Esophagus muscularis mucosa (tissue), 4 donors: ENCODE measurements around the gene ESAM. TPM values are rescaled to one million over a fixed set of nuclear protein-coding genes. Genes with fewer than 3 reads are reported as not detected.
A peak's percentile ranks its signal among the peaks of the same experiment; 100 is the strongest.

ENCODE experiments used
- DNase-seq: peaks from one replicate; pipeline ENCODE4 v3.0.0-alpha.2; 2017; ENCODE audit errors: extremely low spot score
- H3K27ac ChIP-seq, 4 donors: fragments of 200-600 bp; sonication (generic); replicated peaks in 1 of 4; 1 replicate in 3 of 4; 2 replicates in 1 of 4; pipeline ENCODE4 v1.5.1; 2016 to 2019; ENCODE audit warnings: mild to moderate bottlenecking in 1 of 4
- H3K27me3 ChIP-seq, 4 donors: fragments of 200-600 bp; sonication (generic); one replicate each; pipeline versions ENCODE4 v1.5.1 to v1.6.0; 2016 to 2019
- H3K36me3 ChIP-seq, 4 donors: fragments of 200-600 bp; sonication (generic); one replicate each; pipeline ENCODE4 v1.5.1; 2016 to 2019
- H3K4me1 ChIP-seq, 4 donors: fragments of 200-600 bp; sonication (generic); one replicate each; pipeline ENCODE4 v1.5.1; 2016 to 2019
- H3K4me3 ChIP-seq, 4 donors: fragments of 200-600 bp; sonication (generic); 1 replicate in 2 of 4; 2 replicates in 2 of 4; pipeline ENCODE4 v1.5.1; 2016 to 2019; ENCODE audit warnings: mild to moderate bottlenecking in 4 of 4, moderate library complexity in 1 of 4
- H3K9me3 ChIP-seq, 4 donors: fragments of 200-600 bp; sonication (generic); 1 replicate in 3 of 4; 2 replicates in 1 of 4; pipeline ENCODE4 v1.5.1; 2016 to 2019
- CTCF ChIP-seq, 3 experiments: fragments of 200-600 bp in 2 of 3; fragments of 450-650 bp in 1 of 3; sonication (generic) in 2 of 3; IDR thresholded peaks; one replicate each; pipeline ENCODE4 v1.5.1; 2017 to 2019; ENCODE audit warnings: antibody characterized with exemption in 3 of 3, mild to moderate bottlenecking in 2 of 3, moderate library complexity in 1 of 3
- EP300 ChIP-seq: sonication (generic); formaldehyde crosslinking; IDR thresholded peaks from one replicate; pipeline ENCODE4 v1.6.1; 2017; ENCODE audit warnings: antibody characterized with exemption
- POLR2A ChIP-seq: fragments of 450-650 bp; IDR thresholded peaks from one replicate; pipeline ENCODE4 v1.6.1; 2017; ENCODE audit warnings: antibody characterized with exemption, moderate library complexity, mild to moderate bottlenecking, low read depth
- POLR2AphosphoS5 ChIP-seq, 2 donors: sonication (generic); formaldehyde crosslinking; IDR thresholded peaks; one replicate each; pipeline ENCODE4 v1.6.1; 2017; ENCODE audit warnings: antibody characterized with exemption in 2 of 2
- WGBS: methylation state at CpG from one replicate; pipeline ENCODE4 v1.1.5; 2018; 5-methylcytosine and 5-hydroxymethylcytosine counted together
- intact Hi-C: fragments of 100-400 bp; cut with DNase I; formaldehyde crosslinking; loops from one replicate; pipeline ENCODE4 v1.15.1; 2023
- total RNA-seq, 4 donors: library from RNA; depleted of rRNA; stranded (reverse); fragments of >200 nt; gene quantifications; one replicate each; pipeline versions ENCODE4 v1.1.0 to v1.2.1, GENCODE V29; 2016

Gene ESAM
- 10 to 100 TPM; 10.8 to 52.8 (median 41.1) TPM for total RNA-seq

GRCh38 chr11:124762105-124762623 lies at the start of gene ESAM:
ESAM (minus strand) TSS chr11:124762290; CDS start chr11:124762154, 136 bp downstream.
- Histone ChIP-seq H3K27ac (peak within 1 kb of the TSS; percentile 69 to 82 (median 82)), H3K4me3 (peak within 1 kb of the TSS; percentile 52 to 65 (median 54)), H3K27me3 (peaks cover 5 to 60% (median 46%) of the 10 kb centered on the region in 4 donors), H3K36me3 (peaks cover 5 to 35% (median 13%) of the 10 kb centered on the region in 4 donors), H3K9me3 (no peaks in the 10 kb centered on the region), H3K4me1 (peaks cover 33 to 60% (median 49%) of the 10 kb centered on the region in 4 donors)
- DNase-seq, result peak; percentile 86
- intact Hi-C loops, result loop anchor here (5.0 kb wide), 2 partner anchors 35 to 75 kb away; no protein-coding TSS in a partner anchor
- under 1% methylated on average over 35 of the region's 55 CpGs for WGBS
- peak in 1 of 2 donors; percentile 85 for TF ChIP-seq POLR2AphosphoS5 (IDR thresholded peaks at IDR 0.05)
- TF ChIP-seq EP300, result no peak
- TF ChIP-seq POLR2A, result peak; percentile 19
- TF ChIP-seq CTCF (IDR thresholded peaks at IDR 0.05), result no peak

DNA sequence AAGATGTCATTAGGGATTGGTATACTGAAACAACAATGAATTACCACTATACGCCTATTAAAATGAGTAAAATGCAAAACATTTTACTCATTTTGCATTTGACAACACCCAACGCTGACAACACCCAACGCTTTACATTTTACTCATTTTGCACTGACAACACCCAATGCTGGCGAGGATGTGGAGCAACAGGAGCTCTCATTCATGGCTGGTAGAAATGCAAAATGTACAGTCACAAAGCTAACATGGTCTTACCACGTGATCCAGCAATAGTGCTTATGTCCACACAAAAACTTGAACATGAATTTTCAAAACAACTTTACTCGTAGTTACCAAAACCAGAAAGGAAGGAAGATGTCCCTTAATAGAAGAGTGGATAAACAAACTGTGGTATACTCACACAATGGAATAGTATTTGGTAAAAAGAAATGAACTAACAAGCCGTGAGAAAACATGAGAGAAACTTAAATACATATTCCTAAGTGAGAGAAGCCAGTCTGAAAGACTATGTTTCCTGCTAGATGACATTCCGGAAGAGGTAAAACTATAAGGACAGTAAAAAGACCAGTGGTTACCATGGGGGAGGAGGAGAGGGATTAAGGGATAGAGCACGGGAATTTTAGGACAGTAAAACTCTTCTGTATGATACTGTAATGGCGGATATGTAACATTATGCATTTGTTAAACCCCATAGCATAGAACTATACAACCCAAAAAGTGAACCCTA lies 49.5 kb upstream of the ESAM start:
- peaks cover 0 to 12% (median 0%) of the 10 kb centered on the region in 4 donors for H3K27me3 ChIP-seq
- H3K27ac ChIP-seq, result no peak overlapping the region
- intact Hi-C loops, result no loop called here
- TF ChIP-seq POLR2AphosphoS5 (IDR thresholded peaks at IDR 0.05) (no peak), POLR2A (no peak), EP300 (no peak), CTCF (IDR thresholded peaks at IDR 0.05) (no peak)
- no peak overlapping the region for H3K4me3 ChIP-seq
- peaks cover 0 to 15% (median 2%) of the 10 kb centered on the region in 4 donors for H3K36me3 ChIP-seq
- peak; percentile 12 for DNase-seq
- 81% methylated on average over 10 of the region's 10 CpGs for WGBS
- no peaks in the 10 kb centered on the region for H3K4me1 ChIP-seq
- no peaks in the 10 kb centered on the region for H3K9me3 ChIP-seq

DNA sequence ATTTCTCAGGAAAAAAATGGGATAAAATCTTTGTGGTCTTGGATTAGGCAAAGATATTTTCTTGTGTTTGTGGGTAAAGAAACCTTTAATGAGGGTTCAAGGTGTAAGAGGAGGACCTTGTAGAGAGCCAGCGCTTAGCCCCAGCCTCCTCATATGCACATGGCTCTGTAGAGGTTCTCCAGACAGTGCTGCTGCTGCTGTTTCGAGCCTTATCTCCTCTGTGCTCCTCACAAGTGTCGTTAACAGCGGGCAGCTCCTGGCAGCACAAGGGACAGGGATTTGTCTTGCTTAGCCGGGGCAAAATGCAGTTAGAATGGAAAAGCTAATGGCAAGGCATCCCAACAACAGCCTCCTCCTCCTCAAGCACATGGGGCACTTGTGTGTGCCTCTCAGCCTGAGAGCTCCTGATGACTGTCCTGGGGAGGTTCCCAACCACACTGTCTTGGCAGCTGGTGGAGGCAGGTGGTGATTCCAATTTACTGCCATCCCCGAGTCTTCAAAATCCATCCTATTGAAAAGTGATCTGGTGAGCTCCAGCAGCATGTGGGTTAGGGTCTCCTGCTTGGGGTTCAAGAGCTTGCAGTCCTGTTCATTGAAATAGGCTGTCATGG lies 45.7 kb upstream of the ESAM start:
- Histone ChIP-seq H3K27me3 (no peaks in the 10 kb centered on the region), H3K4me3 (no peak overlapping the region), H3K9me3 (no peaks in the 10 kb centered on the region), H3K36me3 (peaks cover 0 to 28% (median 9%) of the 10 kb centered on the region in 4 donors), H3K27ac (no peak overlapping the region), H3K4me1 (no peaks in the 10 kb centered on the region)
- DNase-seq, result peak; percentile 60
- WGBS, result 85% methylated on average over 6 of the region's 6 CpGs
- TF ChIP-seq POLR2AphosphoS5 (IDR thresholded peaks at IDR 0.05) (no peak), EP300 (no peak), CTCF (IDR thresholded peaks at IDR 0.05) (no peak), POLR2A (no peak)
- intact Hi-C loops, result no loop called here

- intact Hi-C loops, result no loop called here
- Histone ChIP-seq H3K4me1 (no peaks in the 10 kb centered on the region), H3K27ac (no peak overlapping the region), H3K36me3 (peaks cover 0 to 28% (median 9%) of the 10 kb centered on the region in 4 donors), H3K27me3 (no peaks in the 10 kb centered on the region), H3K4me3 (no peak overlapping the region), H3K9me3 (no peaks in the 10 kb centered on the region)
- no peak for TF ChIP-seq POLR2AphosphoS5 (IDR thresholded peaks at IDR 0.05)
- TF ChIP-seq CTCF (IDR thresholded peaks at IDR 0.05), result no peak
- TF ChIP-seq EP300, result no peak
- no peak for TF ChIP-seq POLR2A
- no peak for DNase-seq
- WGBS, result 95% methylated on average over 5 of the region's 5 CpGs
Observed at GRCh38 chr11:124807201-124807600, 45.1 kb upstream of the ESAM start.
